HG03066 (cell line): Measurements from ENCODE around the gene RAB20.
"Not testable (repeated sequence)": the region's sequence is repeated elsewhere in the genome, so short reads cannot be mapped to it uniquely, and the experiment has no call there.

Source experiments
- ATAC-seq: cut with Tn5 transposase; IDR thresholded peaks from one replicate; pipeline ENCODE4 v1.9.1; 2021; ENCODE audit warnings: low read depth; ENCODE audit not compliant: unreplicated experiment

The RAB20 gene

GRCh38 chr13:110576070-110576394, 14.5 kb upstream of the RAB20 start:
- ATAC-seq = peak; percentile 1

- ATAC-seq = peak; percentile 76
Observed at GRCh38 chr13:110575322-110576069, 14.0 kb upstream of the RAB20 start.

- no peak for ATAC-seq
Observed at GRCh38 chr13:110574161-110574560, 12.6 kb upstream of the RAB20 start.

- peak; percentile 46 for ATAC-seq
Observed at GRCh38 chr13:110572778-110573118, 11.2 kb upstream of the RAB20 start.

GRCh38 chr13:110571896-110572777, 10.6 kb upstream of the RAB20 start:
- ATAC-seq = no peak

GRCh38 chr13:110570886-110571285, 9.4 kb upstream of the RAB20 start:
- no peak for ATAC-seq

- not testable (repeated sequence) for ATAC-seq
Observed at GRCh38 chr13:110569962-110570361, 8.4 kb upstream of the RAB20 start.

GRCh38 chr13:110568612-110569011, 7.1 kb upstream of the RAB20 start:
- ATAC-seq = no peak

GRCh38 chr13:110566171-110566570, 4.6 kb upstream of the RAB20 start:
- ATAC-seq = no peak

- no peak for ATAC-seq
Observed at GRCh38 chr13:110565296-110565695, 3.8 kb upstream of the RAB20 start.

GRCh38 chr13:110564472-110564985, 3.0 kb upstream of the RAB20 start:
- ATAC-seq = no peak

GRCh38 chr13:110563463-110563774, 1.9 kb upstream of the RAB20 start:
- no peak for ATAC-seq

- no peak for ATAC-seq
Observed at GRCh38 chr13:110562696-110563462, 1.4 kb upstream of the RAB20 start.

GRCh38 chr13:110562036-110562597, 595 bp upstream of the RAB20 start:
- no peak for ATAC-seq

GRCh38 chr13:110560601-110561343, 750 bp downstream of the RAB20 start:
- peak; percentile 13 for ATAC-seq

GRCh38 chr13:110559986-110560385, 1.5 kb downstream of the RAB20 start:
- no peak for ATAC-seq

GRCh38 chr13:110559429-110559943, 2.0 kb downstream of the RAB20 start:
- ATAC-seq = no peak

- no peak for ATAC-seq
Observed at GRCh38 chr13:110557610-110558305, 3.8 kb downstream of the RAB20 start.

GRCh38 chr13:110557082-110557481, 4.4 kb downstream of the RAB20 start:
- no peak for ATAC-seq
